Nephron progenitor cell (in vitro differentiated cells): ENCODE results near the gene CRYBG2.

Experiments
- DNase-seq: peaks from one replicate; pipeline ENCODE4 v3.0.0; 2021
- H3K27ac Mint-ChIP-seq: 2 replicates; pipeline ENCODE4 v1.8.0; 2021; ENCODE audit warnings: mild to moderate bottlenecking, moderate library complexity, mixed read lengths
- H3K27me3 Mint-ChIP-seq: 2 replicates; pipeline ENCODE4 v1.8.0; 2021; ENCODE audit warnings: mild to moderate bottlenecking, low read depth, mixed read lengths; ENCODE audit not compliant: poor library complexity
- H3K36me3 Mint-ChIP-seq: 2 replicates; pipeline ENCODE4 v1.8.0; 2021; ENCODE audit warnings: low read depth, mixed read lengths
- H3K4me1 Mint-ChIP-seq: 2 replicates; pipeline ENCODE4 v1.8.0; 2021; ENCODE audit warnings: mixed read lengths
- H3K4me3 Mint-ChIP-seq: 2 replicates; pipeline ENCODE4 v1.8.0; 2021; ENCODE audit warnings: mild to moderate bottlenecking, moderate library complexity, mixed read lengths
- H3K9me3 Mint-ChIP-seq: 2 replicates; pipeline ENCODE4 v1.8.0; 2021; ENCODE audit warnings: mild to moderate bottlenecking, moderate library complexity, mixed read lengths
- TF ChIP-seq, protein P1 (sequence below): fragments of 200-600 bp; sonication (generic); IDR thresholded peaks from 2 replicates; pipeline ENCODE4 v1.5.0; 2021; ENCODE audit warnings: antibody characterized with exemption

The CRYBG2 gene

DNA sequence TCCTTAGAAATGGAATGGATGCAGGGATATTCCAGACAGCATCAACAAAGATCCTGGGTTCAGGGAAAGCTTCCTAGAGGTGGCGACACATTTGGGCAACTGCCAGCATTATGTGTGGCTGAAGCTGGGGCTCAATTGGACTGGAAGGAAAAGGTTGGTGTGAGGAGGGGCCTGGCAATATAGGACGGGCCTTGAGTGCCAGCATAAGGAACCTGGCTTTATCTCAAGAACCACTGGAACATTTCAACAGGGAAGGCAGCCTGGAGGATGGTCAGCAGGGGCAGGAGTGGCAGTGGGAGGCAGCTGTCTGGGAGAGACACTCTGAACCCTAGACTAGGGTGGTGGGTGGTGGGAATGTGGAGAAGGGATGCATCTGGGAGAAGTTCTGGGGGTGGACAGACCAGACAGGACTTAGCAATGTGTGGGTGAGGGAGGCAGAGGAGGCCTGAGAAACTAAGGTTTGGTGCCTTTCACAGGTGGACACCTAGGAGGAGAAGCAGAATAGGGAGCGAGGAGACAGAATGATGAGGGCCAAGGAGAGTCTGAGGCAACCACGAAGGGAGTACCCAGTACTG lies 70.6 kb downstream of the CRYBG2 start:
- Mint-ChIP-seq H3K36me3 (peaks cover 4% of the 10 kb centered on the region), H3K4me1 (peaks cover 76% of the 10 kb centered on the region), H3K27ac (peak overlapping the region; percentile 62), H3K9me3 (no peaks in the 10 kb centered on the region), H3K27me3 (no peaks in the 10 kb centered on the region), H3K4me3 (peak overlapping the region; percentile 35)
- TF ChIP-seq, protein P1, sequence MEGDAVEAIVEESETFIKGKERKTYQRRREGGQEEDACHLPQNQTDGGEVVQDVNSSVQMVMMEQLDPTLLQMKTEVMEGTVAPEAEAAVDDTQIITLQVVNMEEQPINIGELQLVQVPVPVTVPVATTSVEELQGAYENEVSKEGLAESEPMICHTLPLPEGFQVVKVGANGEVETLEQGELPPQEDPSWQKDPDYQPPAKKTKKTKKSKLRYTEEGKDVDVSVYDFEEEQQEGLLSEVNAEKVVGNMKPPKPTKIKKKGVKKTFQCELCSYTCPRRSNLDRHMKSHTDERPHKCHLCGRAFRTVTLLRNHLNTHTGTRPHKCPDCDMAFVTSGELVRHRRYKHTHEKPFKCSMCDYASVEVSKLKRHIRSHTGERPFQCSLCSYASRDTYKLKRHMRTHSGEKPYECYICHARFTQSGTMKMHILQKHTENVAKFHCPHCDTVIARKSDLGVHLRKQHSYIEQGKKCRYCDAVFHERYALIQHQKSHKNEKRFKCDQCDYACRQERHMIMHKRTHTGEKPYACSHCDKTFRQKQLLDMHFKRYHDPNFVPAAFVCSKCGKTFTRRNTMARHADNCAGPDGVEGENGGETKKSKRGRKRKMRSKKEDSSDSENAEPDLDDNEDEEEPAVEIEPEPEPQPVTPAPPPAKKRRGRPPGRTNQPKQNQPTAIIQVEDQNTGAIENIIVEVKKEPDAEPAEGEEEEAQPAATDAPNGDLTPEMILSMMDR: no peak
- no peak for DNase-seq

DNA sequence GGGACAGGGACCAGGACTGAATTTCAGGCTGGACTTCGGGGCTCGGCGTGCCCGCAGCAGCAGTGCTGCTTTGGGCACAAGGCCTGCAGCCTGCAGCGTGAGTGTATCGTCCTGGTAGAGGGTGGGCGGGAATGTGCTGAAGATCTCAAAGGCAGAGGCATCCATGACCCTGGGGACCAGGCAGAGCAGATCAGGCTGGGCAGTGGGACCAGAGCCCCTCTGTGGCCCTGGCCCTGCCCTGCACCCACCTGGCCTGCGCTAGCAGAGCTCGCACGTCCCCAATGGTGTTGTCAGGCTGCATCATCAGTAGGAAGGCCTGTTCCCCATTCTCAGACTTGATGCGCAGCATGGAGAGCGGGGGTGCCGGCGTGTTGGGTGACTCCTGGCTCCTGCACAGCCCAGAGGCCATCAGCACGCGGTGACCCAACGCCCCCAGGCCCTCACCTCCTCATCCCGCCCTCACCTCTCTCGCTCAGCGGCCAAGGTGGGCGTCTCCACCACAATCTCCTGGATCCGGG lies 71.5 kb downstream of the CRYBG2 start:
- H3K4me1 Mint-ChIP-seq: peaks cover 74% of the 10 kb centered on the region
- H3K27me3 Mint-ChIP-seq: peaks cover 5% of the 10 kb centered on the region
- no peak overlapping the region for H3K27ac Mint-ChIP-seq
- no peaks in the 10 kb centered on the region for H3K9me3 Mint-ChIP-seq
- peak overlapping the region; percentile 13 for H3K4me3 Mint-ChIP-seq
- no peak for DNase-seq
- peaks cover 13% of the 10 kb centered on the region for H3K36me3 Mint-ChIP-seq
- TF ChIP-seq, protein P1: no peak

DNA sequence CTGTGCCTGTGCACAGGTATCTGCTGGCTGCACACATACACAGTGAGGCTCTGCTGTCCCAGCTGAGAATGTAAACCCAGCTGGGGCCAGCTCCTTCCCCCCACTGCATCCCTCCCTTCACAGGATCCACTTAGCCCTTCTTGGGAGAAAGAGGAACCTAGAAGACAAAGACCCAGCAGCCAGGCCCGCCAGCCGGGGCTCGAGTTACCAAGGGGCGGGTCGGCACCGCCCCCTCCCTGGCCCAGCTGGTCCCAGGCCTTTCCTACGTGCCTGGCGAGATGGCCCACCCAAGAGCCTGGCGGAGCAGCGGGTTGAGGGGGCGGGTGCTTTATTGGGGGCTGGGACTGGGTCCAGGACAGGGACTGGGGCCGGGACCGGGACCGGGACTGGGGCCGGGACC lies 72.0 kb downstream of the CRYBG2 start:
- peaks cover 5% of the 10 kb centered on the region for H3K27me3 Mint-ChIP-seq
- H3K27ac Mint-ChIP-seq: peak overlapping the region; percentile 94
- peak overlapping the region; percentile 85 for H3K4me3 Mint-ChIP-seq
- peaks cover 72% of the 10 kb centered on the region for H3K4me1 Mint-ChIP-seq
- TF ChIP-seq, protein P1: no peak
- peaks cover 18% of the 10 kb centered on the region for H3K36me3 Mint-ChIP-seq
- DNase-seq: peak; percentile 82
- no peaks in the 10 kb centered on the region for H3K9me3 Mint-ChIP-seq

DNA sequence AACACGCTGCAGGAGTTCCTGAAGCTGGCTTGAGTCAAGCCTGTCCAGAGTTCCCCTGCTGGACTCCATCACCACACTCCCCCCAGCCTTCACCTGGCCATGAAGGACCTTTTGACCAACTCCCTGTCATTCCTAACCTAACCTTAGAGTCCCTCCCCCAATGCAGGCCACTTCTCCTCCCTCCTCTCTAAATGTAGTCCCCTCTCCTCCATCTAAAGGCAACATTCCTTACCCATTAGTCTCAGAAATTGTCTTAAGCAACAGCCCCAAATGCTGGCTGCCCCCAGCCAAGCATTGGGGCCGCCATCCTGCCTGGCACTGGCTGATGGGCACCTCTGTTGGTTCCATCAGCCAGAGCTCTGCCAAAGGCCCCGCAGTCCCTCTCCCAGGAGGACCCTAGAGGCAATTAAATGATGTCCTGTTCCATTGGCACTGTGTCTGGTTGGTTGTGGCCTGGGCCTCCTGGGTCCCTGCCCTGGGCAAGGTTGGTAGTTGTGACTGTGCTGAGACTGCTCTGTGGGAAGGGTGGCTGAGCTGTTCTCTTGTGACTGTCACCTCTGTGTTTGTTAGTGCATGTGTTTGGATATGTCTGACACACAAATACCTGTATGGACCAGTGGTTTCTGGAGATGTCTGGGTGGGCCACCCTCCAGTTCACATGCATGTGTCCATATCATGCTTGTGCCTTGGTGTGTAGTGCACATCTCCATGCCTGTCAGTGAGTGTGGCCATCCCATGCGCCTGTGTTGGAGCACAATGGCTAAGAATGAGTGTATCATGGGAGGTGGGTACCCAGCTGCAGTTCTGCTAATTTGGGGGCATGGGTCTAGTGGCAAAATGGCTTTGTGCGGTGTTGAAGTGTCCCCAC lies 72.6 kb downstream of the CRYBG2 start:
- no peak for DNase-seq
- Mint-ChIP-seq H3K9me3 (no peaks in the 10 kb centered on the region), H3K4me1 (peaks cover 76% of the 10 kb centered on the region), H3K27ac (peak overlapping the region; percentile 94), H3K4me3 (peak overlapping the region; percentile 85), H3K27me3 (peaks cover 5% of the 10 kb centered on the region), H3K36me3 (peaks cover 24% of the 10 kb centered on the region)
- TF ChIP-seq, protein P1: no peak

DNA sequence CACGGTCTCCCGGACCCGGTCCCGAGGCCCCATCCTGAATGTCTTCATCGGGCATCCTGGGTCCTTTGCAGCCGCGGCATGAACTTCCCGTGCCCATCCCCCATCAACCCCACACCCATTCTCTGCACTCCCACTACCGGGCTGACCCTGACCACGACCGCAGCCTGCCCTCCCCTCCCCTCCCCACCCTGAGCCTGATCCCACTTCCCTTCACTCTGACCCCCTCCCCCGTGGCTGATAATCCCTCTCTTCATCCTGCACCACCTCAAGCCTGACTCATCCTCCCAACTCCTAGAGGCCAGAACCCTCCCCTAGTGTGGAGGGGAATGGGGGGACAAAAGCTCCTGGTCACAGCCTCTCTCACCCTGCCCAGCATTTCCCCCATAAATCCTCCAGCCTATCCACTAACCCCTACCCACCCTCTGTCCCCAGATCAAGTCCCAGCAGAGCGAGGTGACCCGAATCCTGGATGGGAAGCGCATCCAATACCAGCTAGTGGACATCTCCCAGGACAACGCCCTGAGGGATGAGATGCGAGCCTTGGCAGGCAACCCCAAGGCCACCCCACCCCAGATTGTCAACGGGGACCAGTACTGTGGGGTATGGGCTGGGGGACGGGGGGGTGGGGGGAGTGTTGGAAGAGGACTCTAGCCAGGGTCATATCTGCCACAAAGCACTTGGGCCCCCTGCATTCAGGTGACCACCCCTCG lies 73.4 kb downstream of the CRYBG2 start:
- DNase-seq: no peak
- TF ChIP-seq, protein P1: no peak
- peaks cover 33% of the 10 kb centered on the region for H3K36me3 Mint-ChIP-seq
- H3K9me3 Mint-ChIP-seq: no peaks in the 10 kb centered on the region
- no peak overlapping the region for H3K27ac Mint-ChIP-seq
- peaks cover 84% of the 10 kb centered on the region for H3K4me1 Mint-ChIP-seq
- peaks cover 5% of the 10 kb centered on the region for H3K27me3 Mint-ChIP-seq
- peak overlapping the region; percentile 85 for H3K4me3 Mint-ChIP-seq
